Measurements from ENCODE around the gene GPR137C.

- no peak for TF ChIP-seq CTCF (IDR thresholded peaks at IDR 0.05)
- TF ChIP-seq POLR2A (IDR thresholded peaks at IDR 0.05): no peak
- no peak for TF ChIP-seq EP300 (IDR thresholded peaks at IDR 0.05)
These were observed 5.6 kb upstream of the GPR137C start for GRCh38 chr14:52547027-52547426.

All from tibial nerve (tissue), 4 donors.